HG03565 (cell line): ENCODE data around the gene ACOT6.
"Not testable (repeated sequence)": the region's sequence is repeated elsewhere in the genome, so short reads cannot be mapped to it uniquely, and the experiment has no call there.

Experiments
- ATAC-seq: cut with Tn5 transposase; IDR thresholded peaks from one replicate; pipeline ENCODE4 v1.9.1; 2021; ENCODE audit warnings: mild to moderate bottlenecking, moderate library complexity; ENCODE audit not compliant: unreplicated experiment

Gene ACOT6, protein sequence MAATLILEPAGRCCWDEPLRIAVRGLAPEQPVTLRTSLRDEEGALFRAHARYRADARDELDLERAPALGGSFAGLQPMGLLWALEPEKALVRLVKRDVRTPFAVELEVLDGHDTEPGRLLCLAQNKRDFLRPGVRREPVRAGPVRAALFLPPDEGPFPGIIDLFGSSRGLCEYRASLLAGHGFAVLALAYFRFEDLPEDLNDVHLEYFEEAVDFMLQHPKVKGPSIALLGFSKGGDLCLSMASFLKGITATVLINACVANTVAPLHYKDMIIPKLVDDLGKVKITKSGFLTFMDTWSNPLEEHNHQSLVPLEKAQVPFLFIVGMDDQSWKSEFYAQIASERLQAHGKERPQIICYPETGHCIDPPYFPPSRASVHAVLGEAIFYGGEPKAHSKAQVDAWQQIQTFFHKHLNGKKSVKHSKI

DNA sequence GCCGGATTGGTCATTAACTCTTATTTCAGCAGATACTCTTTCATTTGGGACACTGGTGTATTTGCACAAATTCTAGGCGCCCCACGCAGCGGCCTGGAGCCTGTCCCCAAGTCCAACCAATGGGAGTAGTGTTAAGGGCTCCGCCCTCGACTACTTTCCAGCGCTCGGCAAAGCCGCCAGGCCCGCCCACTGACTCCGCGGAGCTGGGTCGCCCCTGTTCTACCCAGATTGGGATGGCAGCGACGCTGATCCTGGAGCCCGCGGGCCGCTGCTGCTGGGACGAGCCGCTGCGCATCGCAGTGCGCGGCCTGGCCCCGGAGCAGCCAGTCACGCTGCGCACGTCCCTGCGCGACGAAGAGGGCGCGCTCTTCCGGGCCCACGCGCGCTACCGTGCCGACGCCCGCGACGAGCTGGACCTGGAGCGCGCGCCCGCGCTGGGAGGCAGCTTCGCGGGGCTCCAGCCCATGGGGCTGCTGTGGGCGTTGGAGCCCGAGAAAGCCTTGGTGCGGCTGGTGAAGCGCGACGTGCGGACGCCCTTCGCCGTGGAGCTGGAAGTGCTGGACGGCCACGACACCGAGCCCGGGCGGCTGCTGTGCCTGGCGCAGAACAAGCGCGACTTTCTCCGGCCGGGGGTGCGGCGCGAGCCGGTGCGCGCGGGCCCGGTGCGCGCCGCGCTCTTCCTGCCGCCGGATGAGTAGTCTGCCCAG is at the start of gene ACOT6:
Gene ACOT6, plus strand, starts transcription at position 179 of the 707 bp plus-strand sequence. Its CDS starts 55 bp downstream, at position 234.
- peak; percentile 41 for ATAC-seq

DNA sequence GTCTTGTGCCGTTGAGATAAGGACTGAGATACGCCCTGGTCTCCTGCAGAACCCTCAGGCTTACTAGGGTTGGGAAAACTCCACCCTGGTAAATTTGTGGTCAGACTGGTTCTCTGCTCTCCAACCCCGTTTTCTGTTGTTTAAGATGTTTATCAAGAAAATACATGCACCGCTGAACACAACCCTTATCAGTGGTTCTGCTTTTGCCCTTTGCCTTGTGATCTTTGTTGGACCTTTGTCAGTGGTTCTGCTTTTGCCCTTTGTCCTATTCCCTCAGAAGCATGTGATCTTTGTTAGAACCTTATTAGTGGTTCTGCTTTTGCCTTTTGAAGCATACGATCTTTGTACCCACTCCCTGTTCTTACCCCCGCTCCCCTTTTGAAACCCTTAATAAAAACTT is 49.6 kb upstream of the ACOT6 start:
- ATAC-seq = not testable (repeated sequence)

DNA sequence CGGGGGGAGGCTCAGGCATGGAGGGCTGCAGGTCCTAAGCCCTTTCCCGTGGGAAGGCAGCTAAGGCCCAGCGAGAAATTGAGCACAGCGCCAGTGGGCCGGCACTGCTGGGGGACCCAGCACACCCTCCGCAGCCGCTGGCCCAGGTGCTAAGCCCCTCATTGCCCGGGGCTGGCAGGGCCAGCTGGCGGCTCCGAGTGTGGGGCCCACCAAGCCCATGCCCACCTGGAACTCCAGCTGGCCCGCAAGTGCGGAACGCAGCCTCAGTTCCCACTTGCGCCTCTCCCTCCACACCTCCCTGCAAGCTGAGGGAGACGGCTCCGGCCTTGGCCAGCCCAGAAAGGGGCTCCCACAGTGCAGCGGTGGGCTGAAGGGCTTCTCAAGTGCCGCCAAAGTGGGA is 45.9 kb upstream of the ACOT6 start:
- ATAC-seq = not testable (repeated sequence)

DNA sequence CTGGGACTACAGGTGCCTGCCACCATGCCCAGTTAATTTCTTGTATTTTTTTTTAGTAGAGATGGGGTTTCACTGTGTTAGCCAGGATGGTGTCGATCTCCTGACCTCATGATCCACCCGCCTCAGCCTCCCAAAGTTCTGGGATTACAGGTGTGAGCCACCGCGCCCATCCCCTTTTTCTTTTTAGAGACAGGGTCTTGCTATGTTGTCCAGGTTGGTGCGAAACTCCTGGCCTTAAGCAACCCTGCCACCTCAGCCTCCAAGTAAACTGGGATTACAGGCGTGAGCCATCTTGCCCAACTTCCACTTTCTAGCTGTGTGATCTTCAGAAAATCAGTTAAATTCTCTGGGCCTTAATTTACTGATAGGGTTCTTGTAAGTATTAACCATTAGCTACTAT is 45.4 kb upstream of the ACOT6 start:
- not testable (repeated sequence) for ATAC-seq

DNA sequence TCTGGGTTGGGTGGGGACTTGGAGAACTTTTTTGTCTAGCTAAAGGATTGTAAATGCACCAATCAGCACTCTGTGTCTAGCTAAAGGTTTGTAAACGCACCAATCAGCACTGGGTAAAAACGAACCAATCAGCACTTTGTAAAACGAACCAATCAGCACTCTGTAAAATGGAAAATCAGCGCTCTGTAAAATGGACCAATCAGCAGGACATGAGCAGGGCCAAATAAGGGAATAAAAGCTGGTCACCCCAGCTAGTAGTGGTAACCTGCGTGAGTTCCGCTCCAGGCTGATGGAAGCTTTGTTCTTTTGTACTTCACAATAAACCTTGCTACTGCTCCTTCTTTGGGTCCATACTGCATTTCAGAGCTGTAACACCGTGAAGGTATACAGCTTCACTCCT is 45.0 kb upstream of the ACOT6 start:
- no peak for ATAC-seq

DNA sequence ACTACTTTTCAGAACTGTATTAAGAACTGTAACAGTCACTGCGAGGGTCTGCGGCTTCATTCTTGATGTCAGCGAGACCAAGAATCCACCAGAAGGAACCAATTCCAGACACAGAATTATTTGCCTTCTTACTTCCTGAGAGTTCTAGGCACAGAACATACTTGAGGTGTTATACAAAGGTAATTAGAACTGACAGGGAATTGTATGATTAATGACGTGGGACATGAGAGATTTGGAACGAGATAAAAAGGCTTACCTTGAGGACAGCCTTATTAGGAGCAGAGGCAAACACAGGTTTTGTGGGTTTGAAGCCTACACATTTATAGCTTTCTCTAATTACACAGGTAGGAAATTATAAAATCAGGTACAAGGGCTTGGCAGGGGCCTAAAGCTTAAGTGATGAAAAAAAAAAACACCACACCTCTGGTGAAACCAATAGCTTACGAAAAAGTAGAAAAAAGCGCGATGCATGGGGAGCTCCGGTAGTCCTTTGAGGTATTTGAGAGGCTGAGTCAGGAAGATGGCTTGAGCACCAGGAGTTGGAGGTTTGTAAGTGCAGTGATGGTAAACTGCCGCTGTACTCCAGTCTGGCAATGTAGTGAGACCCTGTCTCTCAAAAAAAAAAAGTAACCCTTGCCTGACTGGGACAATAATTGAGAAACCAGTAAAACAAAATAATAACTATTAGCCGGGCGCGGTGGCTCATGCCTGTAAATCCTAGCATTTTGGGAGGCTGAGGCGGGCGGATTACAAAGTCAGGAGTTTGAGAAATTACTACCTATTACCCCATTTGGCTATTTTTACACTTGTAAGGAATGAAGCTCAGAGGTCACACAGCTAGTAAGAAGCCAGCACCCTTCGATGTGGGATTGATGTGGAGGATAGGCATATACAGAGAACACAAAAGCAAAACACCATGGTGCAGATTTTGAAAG is 44.1 kb upstream of the ACOT6 start:
- ATAC-seq = no peak

DNA sequence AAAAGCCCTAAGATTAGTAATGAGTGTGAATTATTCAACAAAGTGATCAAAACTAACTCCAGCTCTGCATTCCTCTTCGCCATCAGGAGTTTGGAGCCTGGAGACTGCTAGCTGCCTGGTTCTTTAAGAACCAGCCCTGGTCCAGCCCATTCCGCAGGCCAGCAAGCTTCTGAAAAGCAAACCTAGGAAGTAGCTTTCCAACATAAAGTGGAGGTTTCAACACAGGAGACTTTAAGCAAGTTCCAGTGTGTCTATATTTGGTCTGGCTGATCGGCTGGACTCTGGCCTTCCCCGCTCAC is 43.5 kb upstream of the ACOT6 start:
- peak; percentile 6 for ATAC-seq

DNA sequence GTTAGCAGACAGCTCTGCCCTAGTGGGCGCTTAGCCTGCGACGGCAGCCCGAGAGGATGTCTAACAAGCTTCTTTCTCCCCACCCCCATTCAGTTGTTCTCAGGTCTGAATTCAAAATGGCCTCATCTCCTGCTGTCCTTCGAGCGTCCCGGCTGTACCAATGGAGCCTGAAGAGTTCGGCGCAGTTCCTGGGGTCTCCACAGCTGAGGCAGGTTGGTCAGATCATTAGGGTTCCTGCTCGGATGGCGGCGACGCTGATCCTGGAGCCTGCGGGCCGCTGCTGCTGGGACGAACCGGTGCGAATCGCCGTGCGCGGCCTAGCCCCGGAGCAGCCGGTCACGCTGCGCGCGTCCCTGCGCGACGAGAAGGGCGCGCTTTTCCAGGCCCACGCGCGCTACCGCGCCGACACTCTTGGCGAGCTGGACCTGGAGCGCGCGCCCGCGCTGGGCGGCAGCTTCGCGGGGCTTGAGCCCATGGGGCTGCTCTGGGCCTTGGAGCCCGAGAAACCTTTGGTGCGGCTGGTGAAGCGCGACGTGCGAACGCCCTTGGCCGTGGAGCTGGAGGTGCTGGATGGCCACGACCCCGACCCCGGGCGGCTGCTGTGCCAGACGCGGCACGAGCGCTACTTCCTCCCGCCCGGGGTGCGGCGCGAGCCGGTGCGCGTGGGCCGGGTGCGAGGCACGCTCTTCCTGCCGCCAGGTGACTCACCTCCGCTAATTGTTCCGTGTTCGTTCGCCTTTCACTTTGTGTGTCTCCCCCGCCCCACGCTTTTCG is 42.9 kb upstream of the ACOT6 start, which contains the start of gene ACOT2:
Gene ACOT2, plus strand, starts transcription at position 29 of the 774 bp plus-strand sequence. Its CDS starts 28 bp downstream, at position 57.
- ATAC-seq = peak; percentile 46

DNA sequence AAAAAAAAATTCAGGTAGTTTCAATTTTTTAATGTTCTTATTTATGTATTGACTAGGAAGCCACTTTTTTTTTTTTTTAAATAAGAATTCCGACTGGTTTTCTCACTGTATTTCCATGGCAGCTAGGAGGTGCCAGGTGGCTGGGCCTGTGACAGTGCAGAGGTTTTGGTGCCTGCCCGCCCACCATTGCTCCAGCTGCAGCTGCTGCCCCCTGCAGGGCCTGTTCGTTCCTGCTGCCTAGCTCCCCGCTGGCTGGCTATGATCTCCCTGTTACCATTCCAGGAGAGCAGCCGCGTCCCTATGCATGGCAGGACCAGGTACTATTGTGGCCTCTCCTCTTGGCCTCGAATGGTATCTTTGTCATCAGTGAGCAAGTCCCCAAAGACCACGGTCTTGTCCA is 41.4 kb upstream of the ACOT6 start:
- peak; percentile 49 for ATAC-seq

DNA sequence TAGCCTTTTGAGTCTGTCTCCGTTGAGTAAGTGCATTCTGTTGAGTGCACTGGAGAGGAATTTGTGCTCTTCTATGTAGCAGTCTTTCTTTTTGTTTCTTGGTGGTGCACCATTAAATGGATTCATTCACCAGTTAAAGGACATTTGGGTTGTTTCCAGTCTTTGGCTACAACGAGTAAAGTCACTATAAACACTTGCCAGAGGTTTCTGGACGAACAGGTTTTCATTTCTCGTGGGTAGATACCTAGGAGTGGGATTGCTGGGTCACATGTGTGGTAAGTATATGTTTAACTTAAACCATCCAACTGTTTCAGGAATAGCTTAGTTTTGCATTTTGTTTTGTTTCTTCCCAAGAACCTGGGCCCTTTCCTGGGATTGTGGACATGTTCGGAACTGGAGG is 39.3 kb upstream of the ACOT6 start:
- ATAC-seq = not testable (repeated sequence)

DNA sequence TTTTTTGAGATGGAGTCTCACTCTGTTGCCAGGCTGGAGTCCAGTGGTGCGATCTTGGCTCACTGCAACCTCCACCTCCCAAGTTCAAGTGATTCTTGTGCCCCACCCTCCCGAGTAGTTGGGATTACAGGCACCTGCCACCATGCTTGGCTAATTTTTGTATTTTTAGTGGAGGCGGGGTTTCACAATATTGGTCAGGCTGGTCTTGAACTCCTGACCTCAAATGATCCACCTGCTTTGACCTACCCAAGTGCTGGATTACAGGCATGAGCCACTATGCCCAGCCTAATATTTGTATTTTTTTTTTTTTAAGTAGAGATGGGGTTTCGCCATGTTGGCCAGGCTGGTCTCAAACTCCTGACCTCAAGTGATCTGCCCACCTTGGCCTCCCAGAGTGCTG is 38.6 kb upstream of the ACOT6 start:
- not testable (repeated sequence) for ATAC-seq

DNA sequence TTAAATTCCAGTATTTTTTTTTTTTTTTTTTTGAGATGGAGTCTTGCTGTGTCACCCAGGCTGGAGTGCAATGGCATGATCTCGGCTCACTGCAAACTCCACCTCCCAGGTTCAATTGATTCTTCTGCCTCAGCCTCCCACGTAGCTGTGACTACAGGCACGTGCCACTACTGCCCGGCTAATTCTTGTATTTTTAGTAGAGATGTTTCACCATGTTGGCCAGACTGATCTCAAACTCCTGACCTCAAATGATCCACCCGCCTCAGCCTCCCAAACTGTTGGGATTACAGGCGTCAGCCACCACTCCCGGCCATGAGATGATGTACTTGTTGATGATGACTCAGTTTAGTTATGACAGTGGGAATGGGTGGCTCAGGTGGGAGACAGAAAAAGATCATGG is 38.1 kb upstream of the ACOT6 start:
- not testable (repeated sequence) for ATAC-seq

DNA sequence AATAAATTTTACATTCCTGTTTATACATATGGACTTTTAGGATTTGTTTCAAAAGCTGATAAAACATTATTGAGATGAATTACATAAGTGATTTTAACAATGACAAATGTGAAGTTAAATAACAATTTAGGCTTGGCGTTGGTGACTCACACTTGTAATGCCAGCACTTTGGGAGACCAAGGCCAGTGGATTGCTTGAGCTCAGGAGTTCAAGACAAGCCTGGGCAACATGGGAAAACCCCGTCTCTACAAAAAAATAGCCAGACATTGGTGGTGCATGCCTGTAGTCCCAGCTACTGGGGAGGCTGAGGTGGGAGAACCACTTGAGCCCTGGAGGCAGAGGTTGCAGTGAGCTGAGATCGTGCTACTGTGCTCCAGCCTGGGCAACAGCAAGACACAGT is 35.9 kb upstream of the ACOT6 start:
- ATAC-seq = no peak

DNA sequence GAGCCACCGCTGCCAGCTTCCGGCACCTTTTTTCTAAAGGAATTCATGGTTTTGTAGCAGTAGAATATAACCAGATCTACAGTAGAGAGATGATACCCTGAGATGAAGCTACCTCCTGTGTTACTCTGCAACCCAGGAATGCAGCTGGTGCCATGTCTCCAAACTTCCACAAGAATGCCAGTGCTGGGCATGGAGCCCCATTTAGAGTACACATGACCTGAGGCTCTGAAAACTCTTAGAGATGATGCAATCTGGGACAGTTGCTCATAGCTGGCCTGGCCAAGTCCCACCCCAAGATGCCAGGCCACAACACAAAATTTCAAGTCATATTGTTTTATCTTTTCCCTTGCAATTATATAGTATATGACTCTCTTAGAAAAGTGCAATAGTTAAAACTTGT is 35.1 kb upstream of the ACOT6 start:
- not testable (repeated sequence) for ATAC-seq

DNA sequence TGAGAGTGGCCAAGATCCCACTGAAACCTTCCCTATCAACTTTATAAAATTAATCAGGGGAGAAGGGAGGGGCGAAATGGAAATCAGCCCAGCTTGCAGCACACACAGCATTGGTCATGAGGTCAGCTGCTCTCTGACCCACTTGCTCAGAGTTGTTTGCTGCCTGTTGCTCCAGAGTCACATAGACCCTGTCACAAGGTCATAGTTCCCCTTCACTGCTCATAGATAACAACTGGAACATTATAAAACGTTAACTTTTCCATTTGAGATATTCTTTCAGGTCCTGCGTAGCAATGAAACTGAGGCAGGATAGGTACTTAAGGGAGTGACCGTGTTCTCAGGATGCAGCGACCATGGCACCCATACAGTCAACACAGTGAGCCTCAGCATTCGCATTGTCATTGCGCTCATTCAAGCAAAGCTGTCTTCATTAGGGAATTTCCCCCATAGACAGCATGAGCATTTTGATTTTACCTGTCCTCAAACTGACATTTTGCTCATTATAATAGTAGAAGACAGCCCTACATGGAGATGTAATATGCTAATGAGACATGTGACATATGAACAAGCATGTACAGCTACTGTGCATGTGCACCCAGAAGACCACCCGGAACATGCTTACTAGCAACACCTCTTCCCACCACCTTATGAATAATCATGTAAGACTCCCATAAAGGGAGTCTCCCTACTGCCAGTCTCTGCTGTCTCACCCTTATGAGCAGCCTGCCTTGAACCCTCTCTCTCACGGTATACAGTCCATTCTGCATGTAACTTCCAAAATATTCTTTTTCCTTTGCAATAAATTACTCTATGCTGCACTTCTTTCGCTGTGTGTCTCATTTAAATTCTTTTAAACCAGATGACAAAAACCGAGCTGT is 30.0 kb upstream of the ACOT6 start:
- ATAC-seq = not testable (repeated sequence)

DNA sequence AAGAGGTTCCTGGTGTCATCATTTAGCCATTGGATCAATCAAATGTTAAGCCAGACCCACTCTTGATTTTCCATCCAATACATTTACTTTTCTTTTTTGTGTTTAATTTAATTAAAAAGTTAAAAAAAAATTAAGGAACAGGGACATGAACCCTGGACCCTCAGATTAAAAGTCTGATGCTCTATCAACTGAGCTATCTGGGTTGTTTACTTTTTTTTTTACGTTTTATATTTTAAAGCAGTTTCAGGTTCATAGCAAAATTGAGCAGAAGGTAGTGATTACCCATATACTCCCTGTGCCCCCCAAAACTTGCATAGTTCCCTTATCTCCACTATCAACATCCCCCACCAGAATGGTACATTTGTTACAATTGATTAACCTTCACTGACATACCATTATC is 23.6 kb upstream of the ACOT6 start:
- ATAC-seq = no peak

DNA sequence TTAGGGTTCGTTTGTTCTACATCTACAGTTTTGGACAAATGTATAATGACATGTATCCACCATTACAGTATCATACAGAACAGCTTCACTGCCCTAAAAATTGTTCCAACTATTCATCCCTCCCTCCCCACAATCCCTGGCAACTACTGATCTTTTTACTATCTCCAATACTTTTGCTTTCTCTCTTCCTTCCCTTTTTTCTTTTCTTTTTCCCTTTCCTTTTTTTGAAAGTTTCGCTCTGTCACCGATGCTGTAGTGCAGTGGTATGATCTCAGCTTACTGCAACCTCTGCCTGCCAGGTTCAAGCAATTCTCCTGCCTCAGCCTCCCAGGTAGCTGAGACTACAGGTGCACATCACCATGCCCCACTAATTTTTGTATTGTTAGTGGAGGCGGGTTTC is 23.2 kb upstream of the ACOT6 start:
- ATAC-seq = no peak

DNA sequence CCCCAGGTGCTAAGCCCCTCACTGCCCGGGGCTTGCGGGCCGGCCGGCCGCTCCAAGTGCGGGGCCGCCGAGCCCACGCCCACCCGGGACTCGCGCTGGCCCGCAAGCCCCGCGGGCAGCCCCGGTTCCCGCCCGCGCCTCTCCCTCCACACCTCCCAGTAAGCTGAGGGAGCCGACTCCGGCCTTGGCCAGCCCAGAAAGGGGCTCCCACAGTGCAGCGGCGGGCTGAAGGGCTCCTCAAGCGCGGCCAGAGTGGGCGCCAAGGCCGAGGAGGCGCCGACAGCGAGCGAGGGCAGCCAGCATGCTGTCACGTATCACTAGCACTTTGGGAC is 21.7 kb upstream of the ACOT6 start:
- ATAC-seq = not testable (repeated sequence)

DNA sequence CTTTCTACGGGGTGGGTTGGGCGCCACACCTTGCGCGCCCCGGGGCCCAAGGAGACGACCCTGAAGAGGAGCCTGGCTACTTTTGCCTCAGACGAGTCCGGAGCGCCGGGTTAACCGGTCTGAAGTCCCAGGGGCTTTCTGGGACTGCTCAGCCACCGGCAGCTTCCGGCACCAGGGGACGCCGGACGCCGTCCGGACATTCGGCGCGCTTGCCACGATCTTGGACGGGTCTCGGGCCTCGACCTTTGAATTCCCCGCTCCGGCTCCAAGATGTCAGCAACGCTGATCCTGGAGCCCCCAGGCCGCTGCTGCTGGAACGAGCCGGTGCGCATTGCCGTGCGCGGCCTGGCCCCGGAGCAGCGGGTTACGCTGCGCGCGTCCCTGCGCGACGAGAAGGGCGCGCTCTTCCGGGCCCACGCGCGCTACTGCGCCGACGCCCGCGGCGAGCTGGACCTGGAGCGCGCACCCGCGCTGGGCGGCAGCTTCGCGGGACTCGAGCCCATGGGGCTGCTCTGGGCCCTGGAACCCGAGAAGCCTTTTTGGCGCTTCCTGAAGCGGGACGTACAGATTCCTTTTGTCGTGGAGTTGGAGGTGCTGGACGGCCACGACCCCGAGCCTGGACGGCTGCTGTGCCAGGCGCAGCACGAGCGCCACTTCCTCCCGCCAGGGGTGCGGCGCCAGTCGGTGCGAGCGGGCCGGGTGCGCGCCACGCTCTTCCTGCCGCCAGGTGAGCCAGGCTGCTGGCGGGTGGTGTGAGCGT is 20.4 kb upstream of the ACOT6 start, which contains the start of gene ACOT4:
Gene ACOT4, plus strand, starts transcription at position 184 of the 760 bp plus-strand sequence. Its CDS starts 87 bp downstream, at position 271.
- ATAC-seq = no peak
